ENCODE measurements around the gene CLEC3A. TPM values are rescaled to one million over a fixed set of nuclear protein-coding genes. Genes with fewer than 3 reads are reported as not detected.

Gene CLEC3A
- total RNA-seq, 2 experiments from 2014 or later: not detected

- Mint-ChIP-seq H3K27ac (no peak overlapping the region), H3K27me3 (peaks cover 5% of the 10 kb centered on the region), H3K4me1 (ENCODE audit: low read depth) (no peaks in the 10 kb centered on the region), H3K9me3 (no peaks in the 10 kb centered on the region), H3K36me3 (ENCODE audit: low read depth) (no peaks in the 10 kb centered on the region), H3K4me3 (no peak overlapping the region)
- ATAC-seq (peak; percentile 100), DNase-seq (peak; percentile 89)
- POLR2A ChIA-PET: no interaction called here
- CTCF ChIA-PET: interaction anchor here (0.6 to 4.2 kb wide), 28 partner anchors 9 to 766 kb away, joined by 3 to 46 read pairs (median 4); partner anchors contain the start of gene NUDT7
- peak; percentile 72 for TF ChIP-seq CTCF (IDR thresholded peaks at IDR 0.05)
- intact Hi-C loops (cut with micrococcal nuclease): loop anchor here (10.0 kb wide), 1 partner anchor 328 kb away; no protein-coding TSS in a partner anchor
Measured at GRCh38 chr16:78002915-78003538, 19.3 kb upstream of the CLEC3A start.

GRCh38 chr16:78004517-78004916, 17.8 kb upstream of the CLEC3A start:
- Mint-ChIP-seq H3K36me3 (ENCODE audit: low read depth) (no peaks in the 10 kb centered on the region), H3K4me1 (ENCODE audit: low read depth) (no peaks in the 10 kb centered on the region), H3K4me3 (no peak overlapping the region), H3K27ac (no peak overlapping the region), H3K9me3 (no peaks in the 10 kb centered on the region), H3K27me3 (peaks cover 3% of the 10 kb centered on the region)
- DNase-seq (no peak), ATAC-seq (no peak)
- ChIA-PET CTCF (interaction anchor here (2.2 to 4.2 kb wide), 5 partner anchors 14 to 329 kb away, joined by 7 to 46 read pairs (median 14); no protein-coding TSS in a partner anchor), POLR2A (no interaction called here)
- intact Hi-C loops (cut with micrococcal nuclease): loop anchor here (10.0 kb wide), 1 partner anchor 330 kb away; no protein-coding TSS in a partner anchor
- TF ChIP-seq CTCF (IDR thresholded peaks at IDR 0.05): no peak

- CTCF ChIA-PET: no interaction called here
- peak; percentile 12 for TF ChIP-seq CTCF (IDR thresholded peaks at IDR 0.05)
- no peaks in the 10 kb centered on the region for H3K4me1 Mint-ChIP-seq (ENCODE audit: low read depth)
- ATAC-seq: no peak
- H3K36me3 Mint-ChIP-seq (ENCODE audit: low read depth): no peaks in the 10 kb centered on the region
- POLR2A ChIA-PET: no interaction called here
- peak; percentile 7 for DNase-seq
- H3K9me3 Mint-ChIP-seq: no peaks in the 10 kb centered on the region
- H3K27me3 Mint-ChIP-seq: peaks cover 1% of the 10 kb centered on the region
- intact Hi-C loops (cut with micrococcal nuclease): loop anchor here (5.0 to 10.0 kb wide), 2 partner anchors 91 to 331 kb away; partner anchors contain the start of gene WWOX
- H3K4me3 Mint-ChIP-seq: no peak overlapping the region
- H3K27ac Mint-ChIP-seq: no peak overlapping the region
Measured at GRCh38 chr16:78005881-78006280, 16.5 kb upstream of the CLEC3A start.

GRCh38 chr16:78007121-78007520, 15.2 kb upstream of the CLEC3A start:
- Mint-ChIP-seq H3K27ac (no peak overlapping the region), H3K4me1 (ENCODE audit: low read depth) (no peaks in the 10 kb centered on the region), H3K4me3 (no peak overlapping the region), H3K36me3 (ENCODE audit: low read depth) (no peaks in the 10 kb centered on the region), H3K27me3 (peaks cover 1% of the 10 kb centered on the region), H3K9me3 (no peaks in the 10 kb centered on the region)
- intact Hi-C loops (cut with micrococcal nuclease): loop anchor here (5.0 to 10.0 kb wide), 2 partner anchors 90 to 332 kb away; partner anchors contain the start of gene WWOX
- ATAC-seq (no peak), DNase-seq (no peak)
- ChIA-PET CTCF (no interaction called here), POLR2A (no interaction called here)
- TF ChIP-seq CTCF (IDR thresholded peaks at IDR 0.05): no peak

- no peak overlapping the region for H3K27ac Mint-ChIP-seq
- ATAC-seq: no peak
- POLR2A ChIA-PET: no interaction called here
- no peaks in the 10 kb centered on the region for H3K9me3 Mint-ChIP-seq
- H3K4me3 Mint-ChIP-seq: no peak overlapping the region
- TF ChIP-seq CTCF (IDR thresholded peaks at IDR 0.05): no peak
- CTCF ChIA-PET: no interaction called here
- no peaks in the 10 kb centered on the region for H3K36me3 Mint-ChIP-seq (ENCODE audit: low read depth)
- DNase-seq: no peak
- intact Hi-C loops (cut with micrococcal nuclease): no loop called here
- H3K4me1 Mint-ChIP-seq (ENCODE audit: low read depth): no peaks in the 10 kb centered on the region
- peaks cover 16% of the 10 kb centered on the region for H3K27me3 Mint-ChIP-seq
Measured at GRCh38 chr16:78024159-78024558, 1.8 kb downstream of the CLEC3A start.

All from activated CD8-positive, alpha-beta T cell treated with anti-CD3 and anti-CD28 coated beads for 36 hours (primary cell).